Stimulated activated CD8-positive, alpha-beta memory T cell treated with anti-CD3 and anti-CD28 coated beads, Interleukin-7, amount 100 ng/mL, for 1 hour (primary cell): Measurements from ENCODE around the gene AUTS2.
"Not testable (repeated sequence)": the region's sequence is repeated elsewhere in the genome, so short reads cannot be mapped to it uniquely, and the experiment has no call there.

Experiments used
- DNase-seq, 2 donors: peaks; one replicate each; pipeline ENCODE4 v3.0.0-alpha.2; 2020; ENCODE audit warnings: low read depth in 2 of 2

AUTS2 gene

DNA sequence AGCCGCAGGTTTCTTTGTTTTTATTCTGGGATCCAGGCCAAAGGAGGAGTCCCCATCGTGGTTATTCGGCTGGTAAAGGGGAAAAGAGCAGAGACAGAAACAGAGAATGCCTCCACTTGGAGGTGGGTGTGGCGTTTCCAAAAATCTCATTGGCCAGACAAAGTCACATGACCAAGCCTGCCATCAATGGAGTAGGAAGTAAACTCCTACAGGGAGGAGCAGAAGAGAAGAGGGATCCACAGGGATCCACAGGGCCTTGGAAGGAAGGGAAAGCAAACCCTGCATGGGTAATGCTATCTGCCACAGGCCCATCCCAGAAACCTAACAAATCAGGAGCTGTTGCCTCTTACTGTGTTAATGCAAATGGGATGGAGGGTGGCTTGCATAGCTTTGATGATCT, 1107.9 kb downstream of the AUTS2 start:
- no peak for DNase-seq

GRCh38 chr7:70706698-70707097, 1108.4 kb downstream of the AUTS2 start:
- DNase-seq = no peak

DNA sequence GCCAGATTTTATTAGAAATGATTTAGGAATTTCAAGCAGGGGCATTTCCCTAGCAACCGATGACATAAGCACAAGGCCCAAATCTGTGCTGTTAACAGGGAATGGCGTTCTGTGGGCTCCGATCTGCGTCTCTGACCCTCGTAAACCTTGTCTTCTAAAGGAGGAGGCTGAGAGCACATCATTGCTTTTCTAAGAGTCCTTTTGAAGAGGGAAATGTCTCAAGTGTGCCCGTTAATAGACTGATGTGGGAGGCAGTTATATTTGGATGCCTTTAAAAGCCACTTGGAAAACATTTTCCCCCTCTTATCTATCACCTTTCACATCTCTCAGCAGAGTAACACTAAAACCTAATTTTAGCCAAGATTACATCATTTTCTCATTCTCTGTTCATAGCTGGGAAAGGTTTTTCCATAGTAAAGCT, 1109.6 kb downstream of the AUTS2 start:
- no peak for DNase-seq

GRCh38 chr7:70710011-70710480, 1111.8 kb downstream of the AUTS2 start:
- no peak for DNase-seq

DNA sequence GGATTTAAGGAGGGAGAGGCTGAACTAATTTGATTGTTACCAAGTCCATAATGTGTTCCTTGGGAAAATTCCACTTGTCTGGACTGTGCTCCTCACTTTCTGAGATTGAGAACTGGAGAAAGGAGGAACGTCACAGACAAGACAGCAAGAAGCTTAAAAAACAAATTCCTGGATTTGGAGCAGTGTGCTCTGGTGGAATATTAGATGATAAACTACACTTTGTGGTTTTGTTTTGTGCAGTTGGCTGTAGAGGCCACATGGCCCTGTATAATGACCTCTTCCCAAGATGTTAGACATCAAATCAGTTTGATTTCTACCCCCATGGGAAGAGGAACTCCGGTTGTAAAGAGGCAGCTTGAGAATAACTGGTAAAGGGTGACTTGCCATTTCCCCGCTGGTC, 1112.4 kb downstream of the AUTS2 start:
- no peak for DNase-seq

DNA sequence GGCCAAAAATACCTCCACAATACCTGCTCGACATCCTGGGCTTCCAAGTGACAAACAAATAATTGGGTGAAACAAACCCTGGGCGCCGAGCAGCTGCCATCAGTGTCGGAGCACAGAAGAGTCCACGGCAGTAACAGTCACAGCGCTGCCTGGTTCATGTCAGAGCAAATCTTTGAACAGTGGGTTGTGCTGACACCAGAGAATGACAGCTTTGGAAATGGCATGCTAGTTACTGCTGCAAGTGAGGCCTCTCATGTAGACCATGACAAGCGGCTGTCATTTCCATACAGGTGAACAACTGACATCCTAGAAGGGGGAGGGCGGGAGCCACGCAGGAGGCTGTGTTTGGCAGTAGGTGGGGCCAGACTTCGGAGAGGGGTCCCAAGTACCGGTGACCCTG, 1113.2 kb downstream of the AUTS2 start:
- DNase-seq = no peak

GRCh38 chr7:70712942-70713341, 1114.7 kb downstream of the AUTS2 start:
- DNase-seq = no peak

GRCh38 chr7:70714506-70715038, 1116.3 kb downstream of the AUTS2 start:
- no peak for DNase-seq

DNA sequence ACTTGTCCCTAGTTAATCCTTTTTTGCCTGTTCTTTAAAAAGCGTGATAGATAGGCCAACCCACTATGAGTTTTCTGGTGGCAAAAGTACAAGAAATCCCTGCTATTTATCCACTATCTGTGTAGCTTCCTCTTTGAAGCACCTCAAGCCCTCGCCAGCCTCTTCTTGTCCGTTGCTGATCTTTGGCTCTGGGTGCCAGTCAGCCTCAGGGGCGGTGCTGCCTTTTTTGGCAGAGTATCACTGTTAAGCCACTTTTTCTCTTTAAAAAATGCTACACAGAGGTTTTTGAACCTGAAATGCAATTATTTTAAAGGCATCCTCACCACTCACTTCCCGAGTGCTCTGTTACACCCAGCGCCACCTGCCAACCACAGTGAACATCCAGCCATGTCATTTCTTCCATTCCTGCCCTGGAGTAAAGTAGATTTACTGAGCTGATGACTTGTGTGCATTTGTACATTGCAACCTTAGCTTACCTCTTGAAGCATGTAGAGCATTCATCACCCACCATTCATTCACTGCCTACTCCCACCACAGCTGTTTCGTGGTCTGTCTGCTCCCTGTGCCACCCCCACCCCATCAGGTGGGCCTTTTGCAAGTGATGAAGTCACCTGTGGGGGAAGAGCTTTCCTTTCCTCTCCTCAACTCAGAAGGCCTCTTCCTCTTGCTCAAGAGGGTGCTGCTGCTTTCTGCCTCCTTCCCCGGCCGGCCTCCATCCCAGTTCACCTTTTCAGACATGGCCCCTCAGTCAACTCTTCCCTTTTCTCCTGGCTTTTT, 1119.5 kb downstream of the AUTS2 start:
- no peak for DNase-seq

DNA sequence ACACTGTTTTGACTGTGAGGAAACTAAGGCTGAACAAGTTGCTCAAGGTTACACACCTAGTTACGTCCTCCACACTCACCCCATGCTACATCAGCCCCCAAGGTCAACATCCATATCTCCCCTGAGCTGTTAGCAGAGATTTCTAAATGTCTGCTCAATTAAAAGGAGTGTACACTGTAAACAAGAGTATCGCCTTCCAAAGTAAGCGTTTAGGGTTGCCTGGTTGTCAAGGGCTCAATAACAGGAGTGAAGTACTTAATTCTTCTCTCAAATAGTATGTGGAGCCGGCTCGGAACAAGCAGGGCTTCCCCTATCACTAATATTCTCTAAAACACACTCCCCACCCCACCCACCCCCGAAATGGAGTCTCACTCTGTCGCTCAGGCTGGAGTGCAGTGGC, 1120.8 kb downstream of the AUTS2 start:
- no peak for DNase-seq

- no peak for DNase-seq
Measured at GRCh38 chr7:70720191-70720873, 1122.1 kb downstream of the AUTS2 start.

- no peak for DNase-seq
Measured at GRCh38 chr7:70721500-70721899, 1123.2 kb downstream of the AUTS2 start.

- no peak for DNase-seq
Measured at GRCh38 chr7:70723339-70723738, 1125.1 kb downstream of the AUTS2 start.

DNA sequence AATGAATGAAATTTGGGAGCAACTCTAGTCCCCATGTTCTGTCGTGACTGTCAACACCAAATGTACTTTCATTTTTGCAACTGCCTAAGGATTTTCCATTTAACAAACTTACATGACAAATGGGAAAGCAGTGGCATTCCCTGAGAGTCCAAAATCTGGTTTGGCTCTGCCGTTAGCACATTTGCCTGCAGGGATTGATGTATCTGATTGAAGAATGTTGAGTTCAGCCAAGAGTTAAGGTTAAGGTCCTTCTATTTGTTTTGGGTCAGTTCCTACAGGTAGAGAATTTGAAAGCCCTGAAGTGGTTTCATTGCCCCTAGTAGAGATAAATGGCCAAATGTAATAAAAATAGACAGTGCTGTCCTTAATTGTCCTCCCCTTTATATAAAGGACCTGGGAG, 1127.2 kb downstream of the AUTS2 start:
- no peak for DNase-seq

- no peak for DNase-seq
Measured at GRCh38 chr7:70726294-70726693, 1128.0 kb downstream of the AUTS2 start.

GRCh38 chr7:70726951-70727378, 1128.7 kb downstream of the AUTS2 start:
- DNase-seq = no peak

GRCh38 chr7:70727861-70728260, 1129.6 kb downstream of the AUTS2 start:
- no peak for DNase-seq

DNA sequence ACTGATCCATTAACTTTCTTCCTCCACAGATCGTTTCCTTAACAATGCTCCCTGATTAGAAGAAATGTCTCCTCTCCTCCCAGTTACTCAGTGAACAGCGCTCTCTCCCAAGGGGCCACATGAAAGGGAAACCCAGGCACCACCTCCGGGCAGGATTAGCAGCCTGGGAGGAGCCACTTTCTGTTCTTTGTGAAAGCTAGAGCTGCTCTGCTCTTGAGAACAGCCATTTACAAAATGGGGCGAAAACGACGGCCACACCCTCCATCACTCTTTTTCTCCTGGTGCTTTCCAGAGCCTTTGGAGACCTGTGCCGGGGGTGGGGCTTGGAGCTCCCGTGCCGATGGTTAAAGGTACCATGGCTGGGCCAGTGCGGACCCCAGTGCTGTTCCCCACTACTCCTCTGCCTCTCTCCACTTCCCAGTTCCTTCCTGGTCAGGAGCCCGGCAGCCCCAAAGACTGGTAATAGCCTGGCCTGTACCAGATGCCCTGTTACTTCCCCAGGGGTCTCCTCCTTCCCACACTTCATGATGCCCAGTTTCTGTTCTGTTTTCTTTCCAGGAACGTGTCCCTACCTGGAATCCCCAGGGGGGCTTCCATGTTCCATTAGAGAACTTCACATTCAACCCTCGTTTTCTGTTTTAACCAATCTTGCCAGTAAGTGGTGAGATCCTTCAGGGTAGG, 1130.7 kb downstream of the AUTS2 start:
- no peak for DNase-seq

- not testable (repeated sequence) for DNase-seq
Measured at GRCh38 chr7:70729553-70730157, 1131.4 kb downstream of the AUTS2 start.

GRCh38 chr7:70730451-70731110, 1132.3 kb downstream of the AUTS2 start:
- DNase-seq = no peak

GRCh38 chr7:70733090-70733489, 1134.8 kb downstream of the AUTS2 start:
- no peak for DNase-seq
